H54 (cell line): Measurements from ENCODE around the gene FSD2.
"Not testable (repeated sequence)": the region's sequence is repeated elsewhere in the genome, so short reads cannot be mapped to it uniquely, and the experiment has no call there.

ENCODE experiments used
- DNase-seq: peaks from one replicate; pipeline ENCODE4 v3.0.0; 2011; ENCODE audit warnings: low spot score, mixed read lengths; ENCODE audit not compliant: insufficient read length
- FAIRE-seq: peaks from 3 replicates; lab custom pipeline; 2011; peaks lifted over from hg19 to GRCh38; lab: Jason Lieb, UNC
- POLR2A ChIP-seq: IDR thresholded peaks from 2 replicates; pipeline ENCODE4 v1.6.1; 2011; ENCODE audit warnings: low read depth, mild to moderate bottlenecking, low read length

FSD2 gene

GRCh38 chr15:82709421-82710207 is 96.3 kb downstream of the FSD2 start, which contains the start of gene AP3B2:
Gene AP3B2 (minus strand): TSS chr15:82709875. CDS start chr15:82709706, 169 bp downstream.
- FAIRE-seq (no peak), DNase-seq (peak; percentile 71)
- 0 out of 2 replicates have a peak, but pooled peaks have one; percentile 32 for TF ChIP-seq POLR2A

GRCh38 chr15:82709081-82709420 is 96.8 kb downstream of the FSD2 start:
- TF ChIP-seq POLR2A: no peak
- FAIRE-seq: no peak
- DNase-seq: no peak

GRCh38 chr15:82705856-82706255 is 100.0 kb downstream of the FSD2 start:
- not testable (repeated sequence) for DNase-seq

More at GRCh38 chr15:82705856-82706255, 100.0 kb downstream of the FSD2 start:
- not testable (repeated sequence) for FAIRE-seq
